SK-N-DZ (cell line): ENCODE results near the gene LAMC3.

Source experiments
- DNase-seq: peaks from one replicate; pipeline ENCODE4 v3.0.0-alpha.2; 2015; ENCODE audit warnings: low spot score

The LAMC3 gene

GRCh38 chr9:131011274-131012022, 2.5 kb downstream of the LAMC3 start:
- no peak for DNase-seq

- DNase-seq: no peak
Observed at GRCh38 chr9:131012023-131012334, 3.0 kb downstream of the LAMC3 start.

- no peak for DNase-seq
Observed at GRCh38 chr9:131012396-131012917, 3.5 kb downstream of the LAMC3 start.

- DNase-seq: no peak
Observed at GRCh38 chr9:131013015-131013755, 4.2 kb downstream of the LAMC3 start.

GRCh38 chr9:131013771-131014676, 5.0 kb downstream of the LAMC3 start:
- DNase-seq: no peak

- DNase-seq: no peak
Observed at GRCh38 chr9:131015112-131015511, 6.1 kb downstream of the LAMC3 start.

- no peak for DNase-seq
Observed at GRCh38 chr9:131015876-131016397, 7.0 kb downstream of the LAMC3 start.

- no peak for DNase-seq
Observed at GRCh38 chr9:131017067-131017466, 8.1 kb downstream of the LAMC3 start.

- DNase-seq: no peak
Observed at GRCh38 chr9:131018621-131019020, 9.6 kb downstream of the LAMC3 start.

- no peak for DNase-seq
Observed at GRCh38 chr9:131019388-131020239, 10.6 kb downstream of the LAMC3 start.

GRCh38 chr9:131020388-131020787, 11.4 kb downstream of the LAMC3 start:
- DNase-seq: no peak

- DNase-seq: no peak
Observed at GRCh38 chr9:131020862-131021261, 11.9 kb downstream of the LAMC3 start.

GRCh38 chr9:131021785-131022184, 12.8 kb downstream of the LAMC3 start:
- DNase-seq: no peak

- no peak for DNase-seq
Observed at GRCh38 chr9:131024978-131025868, 16.2 kb downstream of the LAMC3 start.

GRCh38 chr9:131025953-131026858, 17.2 kb downstream of the LAMC3 start:
- no peak for DNase-seq

GRCh38 chr9:131027048-131027871, 18.3 kb downstream of the LAMC3 start:
- DNase-seq: no peak

GRCh38 chr9:131027872-131028179, 18.9 kb downstream of the LAMC3 start:
- DNase-seq: no peak
